WERI-Rb-1 (cell line): ENCODE measurements around the gene TPP1.

Source experiments
- DNase-seq: peaks from one replicate; pipeline ENCODE4 v3.0.0-alpha.2; 2020
- H3K27ac ChIP-seq: fragments of 250-450 bp; sonication (Bioruptor Pico); 2 replicates; pipeline ENCODE4 v1.5.1; 2020; ENCODE audit warnings: mild to moderate bottlenecking, moderate library complexity
- H3K27me3 ChIP-seq: fragments of 250-450 bp; sonication (Bioruptor Pico); 2 replicates; pipeline ENCODE4 v1.5.1; 2021; ENCODE audit warnings: mild to moderate bottlenecking, low read depth, moderate library complexity; ENCODE audit not compliant: insufficient read depth, severe bottlenecking
- H3K36me3 ChIP-seq: fragments of 250-450 bp; sonication (Bioruptor Pico); 2 replicates; pipeline ENCODE4 v1.5.1; 2020; ENCODE audit warnings: mild to moderate bottlenecking, moderate library complexity
- H3K4me3 ChIP-seq: 2 replicates; pipeline ENCODE4 v1.5.1; 2011; ENCODE audit warnings: low read depth, mild to moderate bottlenecking, control low read depth, low read length
- H3K9me3 ChIP-seq: fragments of 250-450 bp; sonication (Bioruptor Pico); 2 replicates; pipeline ENCODE4 v1.5.1; 2021; ENCODE audit warnings: mild to moderate bottlenecking, moderate library complexity; ENCODE audit not compliant: severe bottlenecking
- CTCF ChIP-seq: IDR thresholded peaks from 2 replicates; pipeline ENCODE4 v1.5.1; 2011; ENCODE audit warnings: low read depth, mild to moderate bottlenecking, control low read depth, inconsistent platforms, low read length

TPP1 gene

GRCh38 chr11:6579681-6580080 lies 39.5 kb downstream of the TPP1 start:
- H3K36me3 ChIP-seq = no peaks in the 10 kb centered on the region

GRCh38 chr11:6578134-6578533 lies 41.1 kb downstream of the TPP1 start:
- TF ChIP-seq CTCF = no peak
- DNase-seq = no peak
- no peaks in the 10 kb centered on the region for H3K36me3 ChIP-seq
- H3K4me3 ChIP-seq = no peak overlapping the region
- no peak overlapping the region for H3K27ac ChIP-seq
- no peaks in the 10 kb centered on the region for H3K27me3 ChIP-seq
- no peaks in the 10 kb centered on the region for H3K9me3 ChIP-seq

More at GRCh38 chr11:6579681-6580080, 39.5 kb downstream of the TPP1 start:
- Histone ChIP-seq H3K27me3 (no peaks in the 10 kb centered on the region), H3K4me3 (no peak overlapping the region), H3K9me3 (peaks cover 12% of the 10 kb centered on the region), H3K27ac (no peak overlapping the region)
- TF ChIP-seq CTCF = no peak
- no peak for DNase-seq

- Histone ChIP-seq H3K9me3 (no peaks in the 10 kb centered on the region), H3K27ac (peak overlapping the region; percentile 19), H3K4me3 (no peak overlapping the region), H3K27me3 (no peaks in the 10 kb centered on the region), H3K36me3 (no peaks in the 10 kb centered on the region)
- no peak for DNase-seq
- no peak for TF ChIP-seq CTCF
These were observed 42.5 kb downstream of the TPP1 start for GRCh38 chr11:6576471-6577373.

GRCh38 chr11:6574816-6575715 lies 44.2 kb downstream of the TPP1 start:
- H3K27ac ChIP-seq = no peak overlapping the region

GRCh38 chr11:6572215-6572614 lies 47.0 kb downstream of the TPP1 start:
- H3K27me3 ChIP-seq = no peaks in the 10 kb centered on the region
- H3K36me3 ChIP-seq = no peaks in the 10 kb centered on the region
- no peak overlapping the region for H3K4me3 ChIP-seq
- TF ChIP-seq CTCF = no peak
- no peaks in the 10 kb centered on the region for H3K9me3 ChIP-seq
- H3K27ac ChIP-seq = no peak overlapping the region
- DNase-seq = no peak

More at GRCh38 chr11:6574816-6575715, 44.2 kb downstream of the TPP1 start:
- H3K36me3 ChIP-seq = no peaks in the 10 kb centered on the region
- H3K9me3 ChIP-seq = no peaks in the 10 kb centered on the region
- DNase-seq = no peak
- no peaks in the 10 kb centered on the region for H3K27me3 ChIP-seq
- no peak overlapping the region for H3K4me3 ChIP-seq
- TF ChIP-seq CTCF = no peak
